Lower lobe of right lung (tissue), 2 donors: ENCODE measurements around the gene PLB1. TPM values are rescaled to one million over a fixed set of nuclear protein-coding genes. Genes with fewer than 3 reads are reported as not detected.

Experiments
- ATAC-seq, 2 donors: fragments of 200-7000 bp; cut with Tn5 transposase; one replicate each; pipeline ENCODE4 v1.9.1; 2020 to 2022; ENCODE audit warnings: mild to moderate bottlenecking in 2 of 2, moderate library complexity in 2 of 2
- DNase-seq: peaks from one replicate; pipeline ENCODE4 v3.0.0-alpha.2; 2020
- H3K27ac ChIP-seq: fragments of 200-600 bp; one replicate; pipeline ENCODE4 v1.8.0; 2022
- H3K27me3 ChIP-seq: fragments of 200-600 bp; one replicate; pipeline ENCODE4 v1.8.0; 2022; ENCODE audit warnings: low read depth
- H3K36me3 ChIP-seq: fragments of 200-600 bp; one replicate; pipeline ENCODE4 v1.8.0; 2022; ENCODE audit warnings: mild to moderate bottlenecking
- H3K4me1 ChIP-seq: fragments of 200-600 bp; one replicate; pipeline ENCODE4 v1.8.0; 2022
- H3K4me3 ChIP-seq: fragments of 200-600 bp; one replicate; pipeline ENCODE4 v1.8.0; 2022; ENCODE audit warnings: mild to moderate bottlenecking
- H3K9me3 ChIP-seq: fragments of 200-600 bp; one replicate; pipeline ENCODE4 v1.8.0; 2022
- intact Hi-C: fragments of 100-400 bp; cut with DNase I; formaldehyde crosslinking; loops from one replicate; pipeline ENCODE4 v1.11.0; 2022
- total RNA-seq: library from RNA; stranded (reverse); fragmentation: NEBNext Ultra II Directional; extraction: Animal tissue kit (Norgen Biotek cat#: 25700); gene quantifications from one replicate; pipeline ENCODE4 v1.2.1, GENCODE V29; 2021
- TF ChIP-seq, protein P1 (sequence below): fragments of 200-600 bp; IDR thresholded peaks from one replicate; pipeline ENCODE4 v1.8.0; 2022; ENCODE audit warnings: antibody characterized with exemption, mild to moderate bottlenecking
- donor health status: DM: no; HTN: yes; CAD: no; lungs with severe emphysema.

Gene PLB1
- total RNA-seq, 1 donor from 2014 or later: 5.5 TPM

DNA sequence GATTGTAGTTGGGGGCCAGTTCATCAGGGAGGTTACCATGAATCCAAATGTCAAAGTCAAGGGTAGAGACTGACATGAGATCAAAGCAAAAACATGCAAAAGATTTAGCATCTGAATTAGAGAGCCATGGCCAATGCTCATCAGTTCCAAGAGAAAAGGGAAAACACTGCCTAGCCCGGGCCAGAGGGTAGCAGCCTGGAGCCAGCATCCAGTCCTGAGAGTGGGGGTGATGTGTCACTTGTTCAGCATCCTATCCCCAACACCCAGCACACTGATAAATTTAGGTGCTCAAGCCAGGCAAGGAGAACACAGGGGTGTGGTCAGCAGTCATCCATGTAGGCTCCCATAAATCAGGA lies 178.8 kb downstream of the PLB1 start:
- intact Hi-C loops: no loop called here
- TF ChIP-seq, protein P1, sequence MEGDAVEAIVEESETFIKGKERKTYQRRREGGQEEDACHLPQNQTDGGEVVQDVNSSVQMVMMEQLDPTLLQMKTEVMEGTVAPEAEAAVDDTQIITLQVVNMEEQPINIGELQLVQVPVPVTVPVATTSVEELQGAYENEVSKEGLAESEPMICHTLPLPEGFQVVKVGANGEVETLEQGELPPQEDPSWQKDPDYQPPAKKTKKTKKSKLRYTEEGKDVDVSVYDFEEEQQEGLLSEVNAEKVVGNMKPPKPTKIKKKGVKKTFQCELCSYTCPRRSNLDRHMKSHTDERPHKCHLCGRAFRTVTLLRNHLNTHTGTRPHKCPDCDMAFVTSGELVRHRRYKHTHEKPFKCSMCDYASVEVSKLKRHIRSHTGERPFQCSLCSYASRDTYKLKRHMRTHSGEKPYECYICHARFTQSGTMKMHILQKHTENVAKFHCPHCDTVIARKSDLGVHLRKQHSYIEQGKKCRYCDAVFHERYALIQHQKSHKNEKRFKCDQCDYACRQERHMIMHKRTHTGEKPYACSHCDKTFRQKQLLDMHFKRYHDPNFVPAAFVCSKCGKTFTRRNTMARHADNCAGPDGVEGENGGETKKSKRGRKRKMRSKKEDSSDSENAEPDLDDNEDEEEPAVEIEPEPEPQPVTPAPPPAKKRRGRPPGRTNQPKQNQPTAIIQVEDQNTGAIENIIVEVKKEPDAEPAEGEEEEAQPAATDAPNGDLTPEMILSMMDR: no peak
- Histone ChIP-seq H3K4me3 (no peak overlapping the region), H3K27ac (no peak overlapping the region), H3K27me3 (no peaks in the 10 kb centered on the region), H3K36me3 (no peaks in the 10 kb centered on the region), H3K9me3 (no peaks in the 10 kb centered on the region), H3K4me1 (no peaks in the 10 kb centered on the region)
- DNase-seq (no peak), ATAC-seq (no peak)

DNA sequence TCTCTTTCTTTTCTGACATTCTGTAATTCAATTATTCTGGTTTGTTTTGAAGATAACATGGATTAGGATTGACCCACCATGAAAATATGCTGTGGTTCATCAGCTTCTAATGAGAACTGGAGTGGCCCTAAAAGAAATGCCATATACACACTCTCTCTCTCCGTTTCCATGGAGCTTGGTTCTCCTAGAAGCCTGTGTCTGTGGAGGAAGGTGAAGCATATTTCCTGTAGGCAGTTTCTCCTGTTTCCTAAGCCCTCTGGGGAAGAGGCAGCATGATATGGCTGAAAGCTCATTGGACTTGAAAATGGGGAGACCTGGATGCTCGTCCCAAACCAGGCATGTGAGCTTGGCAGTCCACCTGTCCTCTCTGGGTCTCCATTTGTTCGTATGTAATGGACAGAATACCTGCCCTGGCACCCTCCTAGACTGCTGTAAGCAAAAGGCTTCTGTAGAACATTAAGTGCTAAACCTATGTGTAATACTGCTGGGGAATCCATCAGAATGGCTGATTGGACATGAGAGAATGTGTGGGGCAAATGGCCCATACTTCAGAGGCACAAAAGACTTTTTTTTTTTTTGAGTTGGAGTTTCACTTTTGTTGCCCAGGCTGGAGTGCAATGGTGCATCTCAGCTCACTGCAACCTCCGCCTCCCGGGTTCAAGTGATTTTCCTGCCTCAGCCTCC lies 180.4 kb downstream of the PLB1 start:
- no peak for ATAC-seq
- Histone ChIP-seq H3K4me3 (no peak overlapping the region), H3K36me3 (no peaks in the 10 kb centered on the region), H3K27ac (no peak overlapping the region), H3K9me3 (no peaks in the 10 kb centered on the region), H3K27me3 (no peaks in the 10 kb centered on the region), H3K4me1 (peaks cover 7% of the 10 kb centered on the region)
- DNase-seq: no peak
- intact Hi-C loops: no loop called here
- TF ChIP-seq, protein P1: no peak

DNA sequence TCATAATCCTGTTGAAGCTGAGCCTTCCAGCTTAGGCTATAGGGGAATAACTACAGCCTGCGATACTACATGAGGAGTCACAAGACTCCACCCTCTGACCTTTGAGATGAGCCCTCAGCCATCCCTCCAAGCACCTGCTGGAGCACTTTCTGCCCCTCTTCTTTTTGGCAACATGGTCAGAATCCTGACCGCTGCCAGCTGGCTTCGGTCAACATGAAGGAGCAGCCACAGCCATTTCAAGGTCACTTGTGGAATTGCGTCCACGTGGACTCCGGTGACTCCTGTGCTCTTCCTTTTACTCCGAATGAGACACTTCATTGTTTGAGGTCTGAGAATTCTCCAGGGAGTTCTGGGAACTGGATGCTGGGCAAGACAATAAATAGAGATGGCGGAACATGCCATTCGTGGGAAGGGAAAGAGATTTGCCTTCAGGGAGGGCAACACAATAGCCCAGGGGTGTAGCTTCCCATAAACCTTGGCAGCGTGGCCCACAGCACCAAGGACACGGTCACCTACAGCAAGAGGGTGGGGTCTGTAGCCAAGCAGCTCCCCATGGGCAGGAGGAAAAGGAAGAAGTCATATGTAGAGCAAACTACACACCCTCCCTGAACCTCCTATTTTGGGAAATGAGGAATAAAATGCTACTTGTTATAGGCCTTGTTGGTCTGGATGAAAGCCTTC lies 182.5 kb downstream of the PLB1 start:
- H3K27me3 ChIP-seq: no peaks in the 10 kb centered on the region
- ATAC-seq (no peak), DNase-seq (no peak)
- H3K9me3 ChIP-seq: no peaks in the 10 kb centered on the region
- intact Hi-C loops: no loop called here
- H3K4me3 ChIP-seq: no peak overlapping the region
- no peak overlapping the region for H3K27ac ChIP-seq
- TF ChIP-seq, protein P1: no peak
- H3K4me1 ChIP-seq: peaks cover 21% of the 10 kb centered on the region
- H3K36me3 ChIP-seq: no peaks in the 10 kb centered on the region

DNA sequence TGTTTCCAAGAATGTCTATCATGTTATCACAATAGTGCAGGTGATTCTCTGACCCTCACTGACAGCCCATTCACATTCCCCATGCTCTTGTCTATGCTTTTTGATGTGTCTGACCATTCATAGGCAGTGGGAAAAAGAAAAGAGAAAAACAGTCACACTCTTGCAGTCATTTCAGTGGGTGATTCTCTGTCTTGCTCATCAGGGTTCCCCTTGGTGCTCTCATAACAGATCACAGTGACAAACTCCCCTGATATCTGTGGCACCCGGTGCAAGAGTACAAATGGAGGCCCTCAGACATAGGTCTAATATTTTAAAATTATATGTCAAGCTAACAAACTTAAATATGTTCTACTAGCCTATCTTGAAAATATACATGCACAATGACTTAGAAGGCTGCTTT lies 183.1 kb downstream of the PLB1 start:
- Histone ChIP-seq H3K36me3 (no peaks in the 10 kb centered on the region), H3K27me3 (no peaks in the 10 kb centered on the region), H3K9me3 (no peaks in the 10 kb centered on the region), H3K4me1 (peaks cover 28% of the 10 kb centered on the region), H3K27ac (no peak overlapping the region), H3K4me3 (no peak overlapping the region)
- TF ChIP-seq, protein P1: no peak
- no peak for ATAC-seq
- intact Hi-C loops: no loop called here
- no peak for DNase-seq

DNA sequence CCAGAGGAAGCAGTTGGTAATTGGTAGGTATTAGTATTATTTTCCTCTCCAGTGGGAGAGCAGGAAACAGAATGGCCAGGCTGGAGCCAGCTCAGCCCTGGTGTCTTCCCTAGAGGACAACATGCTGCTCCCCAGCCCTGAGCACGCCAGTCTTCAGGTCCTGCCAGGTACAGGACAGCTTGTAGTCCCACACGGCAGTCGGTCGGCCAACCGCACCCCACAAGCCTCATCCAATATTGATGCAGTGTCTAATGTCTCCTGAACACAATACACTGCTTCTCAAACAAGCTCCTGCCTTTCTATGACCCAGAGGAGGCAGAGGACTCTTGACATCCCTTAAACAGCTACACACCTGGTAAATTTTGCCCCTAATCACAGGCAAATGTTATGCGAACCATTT lies 184.8 kb downstream of the PLB1 start:
- no peak for DNase-seq
- no peak overlapping the region for H3K27ac ChIP-seq

More for the DNA sequence above, 184.8 kb downstream of the PLB1 start:
- ATAC-seq: no peak
- Histone ChIP-seq H3K4me3 (no peak overlapping the region), H3K4me1 (peaks cover 31% of the 10 kb centered on the region), H3K9me3 (no peaks in the 10 kb centered on the region), H3K36me3 (no peaks in the 10 kb centered on the region), H3K27me3 (no peaks in the 10 kb centered on the region)
- TF ChIP-seq, protein P1: no peak
- intact Hi-C loops: no loop called here
